K562 (cell line): ENCODE data around the gene ALOX5. TPM values are rescaled to one million over a fixed set of nuclear protein-coding genes. Genes with fewer than 3 reads are reported as not detected.
A peak's percentile ranks its signal among the peaks of the same experiment; 100 is the strongest.

Experiments used
- ATAC-seq: fragments of 200-7000 bp; cut with Tn5 transposase; 3 replicates; pipeline ENCODE4 v1.9.1; 2020; ENCODE audit warnings: moderate library complexity
- BruUV-seq: library from RNA; stranded (reverse); fragments of 400-500 nt; replicated peaks from 2 replicates; lab custom pipeline; 2021; lab: Mats Ljungman, UMichigan
- CTCF ChIA-PET: fragments of 300-600 bp; formaldehyde crosslinking; extraction: SDS; loops from one replicate; lab custom pipeline; 2021; ENCODE audit warnings: low intra/inter-chr PET ratio; lab: Yijun Ruan, JAX
- POLR2A ChIA-PET: fragments of 300-600, 350-650 bp; sonication (Branson Sonifier 250); formaldehyde crosslinking; extraction: SDS; loops from one replicate; lab custom pipeline; 2021; ENCODE audit warnings: antibody characterized with exemption, inconsistent platforms; lab: Yijun Ruan, JAX
- DNase-seq, 4 experiments: peaks; one replicate each; pipeline versions ENCODE4 v3.0.0 to v3.0.0-alpha.2; 2011 to 2018; ENCODE audit warnings: low spot score in 3 of 4, mixed read lengths in 3 of 4; ENCODE audit errors: extremely low read depth in 1 of 4
- FAIRE-seq: peaks from 2 replicates; lab custom pipeline; 2011; peaks lifted over from hg19 to GRCh38; lab: Jason Lieb, UNC
- H2AFZ ChIP-seq: 2 replicates; pipeline ENCODE4 v1.6.0; 2011; ENCODE audit warnings: low read depth, low read length, control low read depth, inconsistent platforms
- H3K27ac ChIP-seq: fragments of 200-600 bp; 3 replicates; pipeline ENCODE4 v1.8.0; 2011; ENCODE audit warnings: low read depth, mild to moderate bottlenecking, control low read depth, inconsistent platforms, low read length, moderate library complexity, mixed read lengths; ENCODE audit errors: extremely low read depth
- H3K27me3 ChIP-seq, 2 experiments: fragments of 300-600 bp in 1 of 2; 2 replicates in 1 of 2; 3 replicates in 1 of 2; pipeline versions ENCODE4 v1.6.0 to v1.8.0; 2011; ENCODE audit warnings: inconsistent platforms in 2 of 2, low read length in 2 of 2, mild to moderate bottlenecking in 1 of 2, mixed read lengths in 1 of 2, moderate library complexity in 1 of 2; ENCODE audit not compliant: control insufficient read depth in 2 of 2, insufficient read depth in 2 of 2
- H3K36me3 ChIP-seq: fragments of 300-600 bp; 3 replicates; pipeline ENCODE4 v1.8.0; 2011; ENCODE audit warnings: mild to moderate bottlenecking, low read length, inconsistent platforms; ENCODE audit not compliant: control insufficient read depth, insufficient read depth
- H3K4me1 ChIP-seq, 2 experiments: fragments of 200-600 bp in 1 of 2; replicated peaks in 1 of 2; 2 replicates in 1 of 2; 3 replicates in 1 of 2; pipeline versions ENCODE4 v1.5.1 to v1.8.0; 2011; ENCODE audit warnings: inconsistent platforms in 2 of 2, low read length in 2 of 2, mild to moderate bottlenecking in 1 of 2, mixed read lengths in 1 of 2, moderate library complexity in 1 of 2; ENCODE audit not compliant: control insufficient read depth in 2 of 2, insufficient read depth in 2 of 2
- H3K4me2 ChIP-seq: 2 replicates; pipeline ENCODE4 v1.6.1; 2011; ENCODE audit warnings: low read length, control low read depth, inconsistent platforms, mixed read lengths; ENCODE audit not compliant: insufficient read depth
- H3K4me3 ChIP-seq: fragments of 200-600 bp; sonication (generic), shearing (Covaris generic); 2 replicates; pipeline ENCODE4 v1.5.1; 2016; ENCODE audit warnings: control low read depth, inconsistent platforms
- H3K79me2 ChIP-seq: fragments of 200-600 bp; 3 replicates; pipeline ENCODE4 v1.8.0; 2011; ENCODE audit warnings: low read length, inconsistent platforms; ENCODE audit not compliant: control insufficient read depth, insufficient read depth
- H3K9ac ChIP-seq, 2 experiments: 2 replicates each; pipeline versions ENCODE4 v1.6.0 to v1.6.1; 2011; ENCODE audit warnings: low read depth in 2 of 2, low read length in 2 of 2, control low read depth in 1 of 2, inconsistent platforms in 1 of 2, mild to moderate bottlenecking in 1 of 2, mixed read lengths in 1 of 2; ENCODE audit not compliant: insufficient read depth in 1 of 2
- H3K9me1 ChIP-seq: one replicate; pipeline ENCODE4 v1.6.0; 2011; ENCODE audit warnings: inconsistent platforms, mild to moderate bottlenecking, low read length, moderate library complexity; ENCODE audit not compliant: control insufficient read depth, insufficient read depth
- H3K9me3 ChIP-seq: replicated peaks from 2 replicates; pipeline ENCODE4 v1.5.1; 2011; ENCODE audit warnings: low read depth, low read length, inconsistent platforms; ENCODE audit not compliant: control insufficient read depth, insufficient read depth
- H4K20me1 ChIP-seq: replicated peaks from 2 replicates; pipeline ENCODE4 v1.6.1; 2011; ENCODE audit warnings: low read length, inconsistent platforms, mixed read lengths; ENCODE audit not compliant: control insufficient read depth, insufficient read depth
- CBFA2T2 ChIP-seq: fragments of 450-650 bp; conservative IDR thresholded peaks from 2 replicates; pipeline ENCODE4 v1.6.1; 2017; ENCODE audit warnings: mild to moderate bottlenecking
- HMGXB4 ChIP-seq: sonication (generic); formaldehyde crosslinking; IDR thresholded peaks from 2 replicates; pipeline ENCODE4 v1.8.1; 2023; ENCODE audit warnings: mild to moderate bottlenecking, missing genetic modification reagents
- ILK ChIP-seq: fragments of 450-650 bp; IDR thresholded peaks from 2 replicates; pipeline ENCODE4 v1.6.1; 2016; ENCODE audit warnings: missing genetic modification characterization, low read depth, mild to moderate bottlenecking, missing compliant biosample characterization, moderate library complexity, borderline replicate concordance
- JUN ChIP-seq, 2 experiments: sonication (generic) in 1 of 2; formaldehyde crosslinking in 1 of 2; IDR thresholded peaks; 2 replicates each; pipeline versions ENCODE4 v1.6.1 to v1.8.0; 2012 to 2022; ENCODE audit warnings: borderline replicate concordance in 2 of 2, mild to moderate bottlenecking in 2 of 2, improper control_type of control experiment in 1 of 2, low read depth in 1 of 2, low read length in 1 of 2, missing genetic modification reagents in 1 of 2
- JUNB ChIP-seq: fragments of 450-650 bp; formaldehyde crosslinking; conservative IDR thresholded peaks from 2 replicates; pipeline ENCODE4 v1.4.0; 2020; ENCODE audit warnings: mild to moderate bottlenecking
- KDM1A ChIP-seq, 2 experiments: fragments of 450-650 bp; IDR thresholded peaks; 2 replicates each; pipeline ENCODE4 v1.6.1; 2016; ENCODE audit warnings: mild to moderate bottlenecking in 2 of 2
- KDM2B ChIP-seq: fragments of 250-450 bp; sonication (Bioruptor Pico); IDR thresholded peaks from 2 replicates; pipeline ENCODE4 v1.8.0; 2021; ENCODE audit warnings: mild to moderate bottlenecking, moderate library complexity
- KDM5B ChIP-seq: fragments of 200-600 bp; sonication (generic); IDR thresholded peaks from 2 replicates; pipeline ENCODE4 v1.6.1; 2012; ENCODE audit warnings: low read depth, mild to moderate bottlenecking, moderate library complexity, low read length, control low read depth, inconsistent platforms; ENCODE audit not compliant: insufficient replicate concordance
- RAD51 ChIP-seq: fragments of 450-650 bp; IDR thresholded peaks from 2 replicates; pipeline ENCODE4 v1.7.1; 2016; ENCODE audit warnings: low read depth, mild to moderate bottlenecking, borderline replicate concordance
- SRSF9 ChIP-seq: fragments of 200-400 bp; formaldehyde crosslinking; IDR thresholded peaks from 2 replicates; pipeline ENCODE4 v1.6.1; 2017; ENCODE audit warnings: low read depth, low read length, borderline replicate concordance
- ZNF175 ChIP-seq: fragments of 200-800 bp; sonication (Bioruptor generic); IDR thresholded peaks from 2 replicates; pipeline ENCODE4 v1.6.1; 2016; ENCODE audit warnings: low read depth, mild to moderate bottlenecking, missing genetic modification characterization, missing compliant biosample characterization
- WGBS: fragments of 100-300 bp; shearing (Covaris generic); methylation state at CpG from one replicate; pipeline ENCODE4 v1.1.6; 2016; ENCODE audit warnings: low coverage, mixed read lengths; ENCODE audit not compliant: insufficient coverage; ENCODE audit errors: missing lambda C conversion rate; 5-methylcytosine and 5-hydroxymethylcytosine counted together
- in situ Hi-C: fragments of 300-500 bp; cut with MboI; formaldehyde crosslinking; loops from 4 replicates; pipeline ENCODE4 v1.15.0; 2018; ENCODE audit warnings: inconsistent platforms, mixed read lengths
- intact Hi-C: fragments of 100-400 bp; cut with micrococcal nuclease; formaldehyde crosslinking; loops from 2 replicates; pipeline ENCODE4 v1.14.2; 2022
- polyA plus RNA-seq, 8 experiments: library from polyadenylated mRNA; depleted of rRNA in 4 of 8; stranded (reverse) in 5 of 8; unstranded in 3 of 8; fragments of >200 nt; fragmentation: Nextera tagmentation in 2 of 8; fragmentation: Illumina TruSeq in 1 of 8; extraction: Ambion mirVana in 2 of 8; extraction: Trizol in 1 of 8; gene quantifications; 2 replicates each; pipeline versions ENCODE4 v1.2.1 to v1.2.3, GENCODE V29; 2011 to 2014; ENCODE audit warnings: inconsistent platforms in 1 of 8, missing spikeins in 1 of 8
- total RNA-seq, 7 experiments: library from RNA; depleted of rRNA in 6 of 7; stranded (reverse); fragments of >200 nt in 6 of 7; fragmentation: Illumina TruSeq in 2 of 7; extraction: Trizol in 2 of 7; gene quantifications; 2 replicates each; pipeline versions ENCODE4 v1.2.1 to v1.2.3, GENCODE V29; 2011 to 2021; ENCODE audit warnings: low replicate concordance in 1 of 7
- TF ChIP-seq, protein P1 (sequence below): fragments of 250-450 bp; sonication (Bioruptor Pico); IDR thresholded peaks from 2 replicates; pipeline ENCODE4 v1.4.0; 2020

The ALOX5 gene
- total and polyA plus RNA-seq, 9 of the 15 experiments (the other 6 are each of a cell fraction or from before 2014, with no cell fraction given): 0.10 to 2.4 (median 1.4) TPM

DNA sequence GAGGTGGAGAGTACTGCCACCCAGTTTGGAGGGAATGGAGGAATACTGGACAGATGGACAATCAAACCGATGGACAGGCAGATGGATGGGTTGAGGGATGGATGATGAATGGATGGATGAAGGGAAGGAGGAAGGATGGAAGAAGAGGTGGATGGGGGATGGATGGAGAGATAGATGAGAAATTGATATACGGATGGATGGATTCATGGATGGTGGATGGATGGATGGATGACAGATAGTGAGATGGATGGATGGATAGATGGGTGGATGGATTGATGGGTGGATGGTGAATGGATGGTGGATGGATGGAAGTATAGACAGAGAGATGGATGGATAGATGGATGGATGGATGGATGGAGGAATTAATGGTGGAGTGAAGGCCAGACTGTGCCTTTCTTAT is 42.6 kb downstream of the ALOX5 start (continued):
- TF ChIP-seq KDM1A (IDR thresholded peaks at IDR 0.05): peak; percentile 52 to 78

- ChIA-PET CTCF (no interaction called here), POLR2A (interaction anchor here (1.1 to 1.2 kb wide), 2 partner anchors 9 to 14 kb away, joined by 3 to 4 read pairs; no protein-coding TSS in a partner anchor)
- ATAC-seq (no peak), DNase-seq (peak in 1 of 4 experiments; percentile 5), FAIRE-seq (no peak)
- peaks cover 12 to 24% of the 10 kb centered on the region in 2 experiments; a peak in 4 of 5 replicates for H3K4me1 ChIP-seq
- intact Hi-C loops (no loop called here), in situ Hi-C loops (no loop called here)
- TF ChIP-seq ILK (no peak), RAD51 (no peak), JUN (IDR thresholded peaks at IDR 0.05; ENCODE audit: borderline replicate concordance, low read depth, low read length) (no peak), JUN (CRISPR knock-in tag; IDR thresholded peaks at IDR 0.05; ENCODE audit: borderline replicate concordance) (no peak), HMGXB4 (CRISPR knock-in tag) (no peak), KDM5B (no peak), CBFA2T2 (no peak), JUNB (CRISPR knock-in tag) (no peak), ZNF175 (no peak), KDM2B (CRISPR knock-in tag) (no peak), SRSF9 (no peak)
- TF ChIP-seq, protein P1, sequence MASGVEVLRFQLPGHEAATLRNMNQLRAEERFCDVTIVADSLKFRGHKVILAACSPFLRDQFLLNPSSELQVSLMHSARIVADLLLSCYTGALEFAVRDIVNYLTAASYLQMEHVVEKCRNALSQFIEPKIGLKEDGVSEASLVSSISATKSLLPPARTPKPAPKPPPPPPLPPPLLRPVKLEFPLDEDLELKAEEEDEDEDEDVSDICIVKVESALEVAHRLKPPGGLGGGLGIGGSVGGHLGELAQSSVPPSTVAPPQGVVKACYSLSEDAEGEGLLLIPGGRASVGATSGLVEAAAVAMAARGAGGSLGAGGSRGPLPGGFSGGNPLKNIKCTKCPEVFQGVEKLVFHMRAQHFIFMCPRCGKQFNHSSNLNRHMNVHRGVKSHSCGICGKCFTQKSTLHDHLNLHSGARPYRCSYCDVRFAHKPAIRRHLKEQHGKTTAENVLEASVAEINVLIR: no peak
- no peaks in the 10 kb centered on the region for H3K27me3 ChIP-seq
- H3K9ac ChIP-seq: no peak overlapping the region
- H3K4me2 ChIP-seq: no peak overlapping the region
- H4K20me1 ChIP-seq: no peaks in the 10 kb centered on the region
- no peak overlapping the region for H2AFZ ChIP-seq
- H3K9me3 ChIP-seq: no peaks in the 10 kb centered on the region
- BruUV-seq: no TSS peak
- WGBS: 20% methylated on average over 6 of the region's 6 CpGs
- H3K9me1 ChIP-seq: no peaks in the 10 kb centered on the region
- H3K4me3 ChIP-seq: no peak overlapping the region
- no peak overlapping the region for H3K27ac ChIP-seq
- no peaks in the 10 kb centered on the region for H3K36me3 ChIP-seq
- H3K79me2 ChIP-seq: no peaks in the 10 kb centered on the region
Measured at GRCh38 chr10:45417746-45418145, 43.7 kb downstream of the ALOX5 start.
